HepG2 (cell line): Measurements from ENCODE around the gene DNAH8. TPM values are rescaled to one million over a fixed set of nuclear protein-coding genes. Genes with fewer than 3 reads are reported as not detected.

Source experiments
- CHD4 ChIP-seq: fragments of 200-600 bp; sonication (generic); IDR thresholded peaks from 2 replicates; pipeline ENCODE4 v1.7.0; 2017; ENCODE audit warnings: mild to moderate bottlenecking, low read length, borderline replicate concordance
- DMAP1 ChIP-seq: IDR thresholded peaks from 2 replicates; pipeline ENCODE4 v1.6.1; 2016
- GMEB1 ChIP-seq: sonication (generic); formaldehyde crosslinking; IDR thresholded peaks from 2 replicates; pipeline ENCODE4 v1.5.1; 2020; ENCODE audit warnings: missing genetic modification reagents, mild to moderate bottlenecking, borderline replicate concordance
- MXD1 ChIP-seq: sonication (generic); formaldehyde crosslinking; IDR thresholded peaks from 2 replicates; pipeline ENCODE4 v1.4.0; 2020; ENCODE audit warnings: mild to moderate bottlenecking, missing genetic modification reagents
- PLSCR1 ChIP-seq: sonication (generic); formaldehyde crosslinking; IDR thresholded peaks from 2 replicates; pipeline ENCODE4 v1.5.0; 2020; ENCODE audit warnings: missing genetic modification reagents, mild to moderate bottlenecking, borderline replicate concordance
- TAF15 ChIP-seq: fragments of 200-400 bp; formaldehyde crosslinking; IDR thresholded peaks from one replicate; pipeline ENCODE4 v1.6.1; 2018; ENCODE audit warnings: mild to moderate bottlenecking, low read depth, low read length; ENCODE audit not compliant: poor library complexity, severe bottlenecking
- ZMAT3 ChIP-seq: sonication (generic); formaldehyde crosslinking; conservative IDR thresholded peaks from 2 replicates; pipeline ENCODE4 v1.7.0; 2021; ENCODE audit warnings: missing genetic modification reagents
- ZNF275 ChIP-seq: sonication (generic); formaldehyde crosslinking; IDR thresholded peaks from 2 replicates; pipeline ENCODE4 v1.8.0; 2022; ENCODE audit warnings: missing genetic modification reagents, mild to moderate bottlenecking, inconsistent platforms, borderline replicate concordance
- ZNF574 ChIP-seq: sonication (generic); formaldehyde crosslinking; IDR thresholded peaks from 2 replicates; pipeline ENCODE4 v1.4.0; 2020; ENCODE audit warnings: missing genetic modification reagents
- ZNF772 ChIP-seq: sonication (generic); formaldehyde crosslinking; IDR thresholded peaks from 2 replicates; pipeline ENCODE4 v1.5.0; 2020; ENCODE audit warnings: mild to moderate bottlenecking, missing genetic modification reagents
- ZNF781 ChIP-seq: sonication (generic); formaldehyde crosslinking; IDR thresholded peaks from 2 replicates; pipeline ENCODE4 v1.5.1; 2020; ENCODE audit warnings: borderline replicate concordance, mild to moderate bottlenecking, missing genetic modification reagents; ENCODE audit errors: not compliant biosample characterization
- ZNF879 ChIP-seq: sonication (generic); formaldehyde crosslinking; IDR thresholded peaks from 2 replicates; pipeline ENCODE4 v1.8.1; 2023; ENCODE audit warnings: missing genetic modification reagents
- polyA plus RNA-seq, 8 experiments: library from polyadenylated mRNA; depleted of rRNA in 3 of 8; stranded (reverse) in 7 of 8; unstranded in 1 of 8; fragments of >200 nt; fragmentation: Illumina TruSeq in 4 of 8; extraction: Trizol in 4 of 8; gene quantifications; 2 replicates each; pipeline versions ENCODE4 v1.2.1 to v1.2.3, GENCODE V29; 2011 to 2016; ENCODE audit warnings: low read depth in 4 of 8, missing spikeins in 1 of 8, mixed read lengths in 1 of 8; ENCODE audit not compliant: insufficient read depth in 1 of 8
- total RNA-seq, 5 experiments: library from RNA; depleted of rRNA; stranded (reverse); fragments of >200 nt; fragmentation: Illumina TruSeq; extraction: Trizol; gene quantifications; 2 replicates each; pipeline ENCODE4 v1.2.3, GENCODE V29; 2016; ENCODE audit warnings: low read depth in 1 of 5
- TF ChIP-seq, protein P1 (sequence below): sonication (generic); formaldehyde crosslinking; IDR thresholded peaks from 2 replicates; pipeline ENCODE4 v1.4.0; 2020; ENCODE audit warnings: missing genetic modification reagents, borderline replicate concordance
- TF ChIP-seq, protein P2 (sequence below): IDR thresholded peaks from 2 replicates; pipeline ENCODE4 v1.6.1; 2016; ENCODE audit warnings: missing biosample characterization, missing genetic modification reagents, low read depth

The DNAH8 gene
- total and polyA plus RNA-seq, 2 of the 13 experiments (the other 11 are each of a cell fraction or from before 2014, with no cell fraction given), result not detected

GRCh38 chr6:38702558-38703397 is 12.3 kb upstream of the DNAH8 start, which contains the start of gene GLO1 (continued):
- TF ChIP-seq, protein P1, sequence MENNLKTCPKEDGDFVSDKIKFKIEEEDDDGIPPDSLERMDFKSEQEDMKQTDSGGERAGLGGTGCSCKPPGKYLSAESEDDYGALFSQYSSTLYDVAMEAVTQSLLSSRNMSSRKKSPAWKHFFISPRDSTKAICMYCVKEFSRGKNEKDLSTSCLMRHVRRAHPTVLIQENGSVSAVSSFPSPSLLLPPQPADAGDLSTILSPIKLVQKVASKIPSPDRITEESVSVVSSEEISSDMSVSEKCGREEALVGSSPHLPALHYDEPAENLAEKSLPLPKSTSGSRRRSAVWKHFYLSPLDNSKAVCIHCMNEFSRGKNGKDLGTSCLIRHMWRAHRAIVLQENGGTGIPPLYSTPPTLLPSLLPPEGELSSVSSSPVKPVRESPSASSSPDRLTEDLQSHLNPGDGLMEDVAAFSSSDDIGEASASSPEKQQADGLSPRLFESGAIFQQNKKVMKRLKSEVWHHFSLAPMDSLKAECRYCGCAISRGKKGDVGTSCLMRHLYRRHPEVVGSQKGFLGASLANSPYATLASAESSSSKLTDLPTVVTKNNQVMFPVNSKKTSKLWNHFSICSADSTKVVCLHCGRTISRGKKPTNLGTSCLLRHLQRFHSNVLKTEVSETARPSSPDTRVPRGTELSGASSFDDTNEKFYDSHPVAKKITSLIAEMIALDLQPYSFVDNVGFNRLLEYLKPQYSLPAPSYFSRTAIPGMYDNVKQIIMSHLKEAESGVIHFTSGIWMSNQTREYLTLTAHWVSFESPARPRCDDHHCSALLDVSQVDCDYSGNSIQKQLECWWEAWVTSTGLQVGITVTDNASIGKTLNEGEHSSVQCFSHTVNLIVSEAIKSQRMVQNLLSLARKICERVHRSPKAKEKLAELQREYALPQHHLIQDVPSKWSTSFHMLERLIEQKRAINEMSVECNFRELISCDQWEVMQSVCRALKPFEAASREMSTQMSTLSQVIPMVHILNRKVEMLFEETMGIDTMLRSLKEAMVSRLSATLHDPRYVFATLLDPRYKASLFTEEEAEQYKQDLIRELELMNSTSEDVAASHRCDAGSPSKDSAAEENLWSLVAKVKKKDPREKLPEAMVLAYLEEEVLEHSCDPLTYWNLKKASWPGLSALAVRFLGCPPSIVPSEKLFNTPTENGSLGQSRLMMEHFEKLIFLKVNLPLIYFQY (CRISPR knock-in tag), result peak; percentile 81
- no peak for TF ChIP-seq CHD4
- peak; percentile 95 for TF ChIP-seq MXD1 (CRISPR knock-in tag)
- TF ChIP-seq ZNF275 (CRISPR knock-in tag), result peak; percentile 87; the same call in 1 of the 2 replicates
- peak; percentile 51; the same call in 1 of the 2 replicates for TF ChIP-seq ZMAT3
- TF ChIP-seq TAF15, result no peak
- TF ChIP-seq ZNF772, result peak; percentile 55; the same call in 1 of the 2 replicates
- TF ChIP-seq, protein P2, sequence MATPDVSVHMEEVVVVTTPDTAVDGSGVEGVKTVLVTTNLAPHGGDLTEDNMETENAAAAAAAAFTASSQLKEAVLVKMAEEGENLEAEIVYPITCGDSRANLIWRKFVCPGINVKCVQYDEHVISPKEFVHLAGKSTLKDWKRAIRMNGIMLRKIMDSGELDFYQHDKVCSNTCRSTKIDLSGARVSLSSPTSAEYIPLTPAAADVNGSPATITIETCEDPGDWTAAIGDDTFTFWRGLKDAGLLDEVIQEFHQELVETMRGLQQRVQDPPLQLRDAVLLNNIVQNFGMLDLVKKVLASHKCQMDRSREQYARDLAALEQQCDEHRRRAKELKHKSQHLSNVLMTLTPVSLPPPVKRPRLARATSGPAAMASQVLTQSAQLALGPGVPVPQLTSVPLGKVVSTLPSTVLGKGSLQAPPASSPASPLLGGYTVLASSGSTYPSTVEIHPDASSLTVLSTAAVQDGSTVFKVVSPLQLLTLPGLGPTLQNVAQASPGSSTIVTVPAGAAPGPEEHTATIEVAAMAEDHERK (CRISPR knock-in tag), result 0 out of 2 replicates have a peak, but pooled peaks have one; percentile 16
- TF ChIP-seq ZNF781, result peak; percentile 88
- TF ChIP-seq ZNF879 (CRISPR knock-in tag), result peak; percentile 43; the same call in 1 of the 2 replicates
- TF ChIP-seq PLSCR1 (CRISPR knock-in tag), result no peak
- TF ChIP-seq DMAP1 (CRISPR knock-in tag), result peak; percentile 57; the same call in 1 of the 2 replicates
- peak; percentile 85 for TF ChIP-seq ZNF574
- TF ChIP-seq GMEB1 (CRISPR knock-in tag), result peak; percentile 82
